ENCODE results near the gene TMEM221. TPM values are rescaled to one million over a fixed set of nuclear protein-coding genes. Genes with fewer than 3 reads are reported as not detected.
A peak's percentile ranks its signal among the peaks of the same experiment; 100 is the strongest.

Gene TMEM221
- total RNA-seq, 2 experiments from 2014 or later = not detected

DNA sequence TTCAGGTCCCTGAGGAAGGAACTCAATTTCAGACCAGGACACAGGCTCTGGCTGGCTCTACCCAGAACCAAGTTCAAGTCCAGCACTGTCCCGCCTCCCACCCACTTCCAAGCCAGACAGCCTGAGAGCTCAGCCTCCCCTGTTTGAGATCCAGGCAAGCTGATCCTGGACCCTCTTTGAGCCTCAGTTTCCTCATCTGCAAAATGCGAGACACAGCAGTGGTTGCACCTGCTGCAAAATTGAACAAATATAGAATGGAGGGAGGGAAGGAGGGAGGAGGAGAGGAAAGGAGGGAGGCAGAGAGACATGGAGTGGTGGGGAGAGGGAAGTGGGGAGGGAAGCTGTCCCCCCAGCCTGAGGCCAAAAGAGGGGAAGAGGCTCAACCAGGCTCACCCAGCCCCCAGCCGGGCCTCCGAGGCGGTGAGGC lies 751 bp downstream of the TMEM221 start:
- Mint-ChIP-seq H3K4me3 (peak overlapping the region; percentile 1), H3K36me3 (ENCODE audit: low read depth) (no peaks in the 10 kb centered on the region), H3K27me3 (peaks cover 34% of the 10 kb centered on the region), H3K4me1 (ENCODE audit: low read depth) (peaks cover 9% of the 10 kb centered on the region), H3K27ac (no peak overlapping the region), H3K9me3 (no peaks in the 10 kb centered on the region)
- ChIA-PET CTCF (interaction anchor here (1.4 to 2.0 kb wide), 4 partner anchors 18 to 62 kb away, joined by 3 to 7 read pairs (median 5); partner anchors contain the start of gene BST2), POLR2A (interaction anchor here (0.7 to 1.0 kb wide), 2 partner anchors 11 to 18 kb away, joined by 3 to 4 read pairs; no protein-coding TSS in a partner anchor)
- Histone ChIP-seq H3K27ac (ENCODE audit: low read depth in 1 of 2, low read length in 2 of 2) (no peak overlapping the region), H3K36me3 (ENCODE audit: insufficient read depth, low read length) (no peaks in the 10 kb centered on the region), H3K4me3 (ENCODE audit: low read length) (no peak overlapping the region), H3K9me3 (ENCODE audit: control insufficient read depth in 1 of 2, insufficient read depth in 1 of 2, low read length in 2 of 2) (no peaks in the 10 kb centered on the region), H3K4me1 (ENCODE audit: insufficient read depth, low read length) (peaks cover 15% of the 10 kb centered on the region), H3K27me3 (ENCODE audit: control insufficient read depth in 1 of 2, insufficient read depth in 2 of 2, low read length in 2 of 2) (peaks cover 0 to 6% of the 10 kb centered on the region in 2 experiments)
- TF ChIP-seq, protein P1, sequence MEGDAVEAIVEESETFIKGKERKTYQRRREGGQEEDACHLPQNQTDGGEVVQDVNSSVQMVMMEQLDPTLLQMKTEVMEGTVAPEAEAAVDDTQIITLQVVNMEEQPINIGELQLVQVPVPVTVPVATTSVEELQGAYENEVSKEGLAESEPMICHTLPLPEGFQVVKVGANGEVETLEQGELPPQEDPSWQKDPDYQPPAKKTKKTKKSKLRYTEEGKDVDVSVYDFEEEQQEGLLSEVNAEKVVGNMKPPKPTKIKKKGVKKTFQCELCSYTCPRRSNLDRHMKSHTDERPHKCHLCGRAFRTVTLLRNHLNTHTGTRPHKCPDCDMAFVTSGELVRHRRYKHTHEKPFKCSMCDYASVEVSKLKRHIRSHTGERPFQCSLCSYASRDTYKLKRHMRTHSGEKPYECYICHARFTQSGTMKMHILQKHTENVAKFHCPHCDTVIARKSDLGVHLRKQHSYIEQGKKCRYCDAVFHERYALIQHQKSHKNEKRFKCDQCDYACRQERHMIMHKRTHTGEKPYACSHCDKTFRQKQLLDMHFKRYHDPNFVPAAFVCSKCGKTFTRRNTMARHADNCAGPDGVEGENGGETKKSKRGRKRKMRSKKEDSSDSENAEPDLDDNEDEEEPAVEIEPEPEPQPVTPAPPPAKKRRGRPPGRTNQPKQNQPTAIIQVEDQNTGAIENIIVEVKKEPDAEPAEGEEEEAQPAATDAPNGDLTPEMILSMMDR (IDR thresholded peaks at IDR 0.05) = no peak
- ATAC-seq (ENCODE audit: poor library complexity) (no peak), DNase-seq (no peak)
- intact Hi-C loops (cut with DNase I, micrococcal nuclease) = loop anchor here in 1 of 2 experiments (10.0 kb wide), 1 partner anchor 407 kb away; the partner anchor contains the start of gene RPL18A

DNA sequence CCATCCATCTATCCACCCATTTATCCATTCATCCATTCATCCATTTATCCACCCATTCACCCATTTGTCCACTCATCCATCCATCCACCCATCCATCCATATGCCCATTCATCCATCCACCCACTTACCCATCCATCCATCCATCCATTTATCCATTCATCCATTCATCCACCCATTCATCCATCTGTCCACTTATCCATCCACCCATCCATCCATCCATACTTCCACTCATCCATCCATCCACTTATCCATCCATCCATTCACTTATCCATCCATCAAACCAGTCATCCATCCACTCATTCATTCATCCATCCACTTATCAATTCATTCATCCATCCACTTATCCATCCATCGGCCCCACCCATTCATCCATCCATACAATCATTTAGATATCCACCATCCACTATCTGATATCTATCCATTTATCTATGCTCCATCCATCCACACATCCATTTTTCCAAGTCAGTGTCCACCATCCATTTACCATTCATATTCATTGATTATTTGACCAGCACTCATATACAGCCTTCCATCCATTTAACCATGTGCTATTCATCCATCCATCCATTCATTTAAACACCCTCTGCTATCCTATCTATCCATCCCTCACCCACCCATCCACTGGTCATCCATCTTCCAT lies 2.8 kb downstream of the TMEM221 start:
- peaks cover 11% of the 10 kb centered on the region for H3K4me1 ChIP-seq (ENCODE audit: insufficient read depth, low read length)
- no peak overlapping the region for H3K27ac ChIP-seq (ENCODE audit: low read depth in 1 of 2, low read length in 2 of 2)
- H3K27me3 ChIP-seq (ENCODE audit: control insufficient read depth in 1 of 2, insufficient read depth in 2 of 2, low read length in 2 of 2) = peaks cover 0 to 9% of the 10 kb centered on the region in 2 experiments
- TF ChIP-seq, protein P1 (IDR thresholded peaks at IDR 0.05) = no peak
- no peak overlapping the region for H3K4me3 ChIP-seq (ENCODE audit: low read length)
- H3K9me3 ChIP-seq (ENCODE audit: control insufficient read depth in 1 of 2, insufficient read depth in 1 of 2, low read length in 2 of 2) = peaks cover 0 to 4% of the 10 kb centered on the region in 2 experiments
- H3K36me3 Mint-ChIP-seq (ENCODE audit: low read depth) = no peaks in the 10 kb centered on the region
- ATAC-seq (ENCODE audit: poor library complexity) = no peak
- H3K4me1 Mint-ChIP-seq (ENCODE audit: low read depth) = peaks cover 8% of the 10 kb centered on the region
- POLR2A ChIA-PET = no interaction called here
- DNase-seq = no peak
- CTCF ChIA-PET = no interaction called here
- no peaks in the 10 kb centered on the region for H3K9me3 Mint-ChIP-seq
- intact Hi-C loops (cut with DNase I, micrococcal nuclease) = loop anchor here in 1 of 2 experiments (10.0 kb wide), 1 partner anchor 409 kb away; the partner anchor contains the start of gene RPL18A
- no peaks in the 10 kb centered on the region for H3K36me3 ChIP-seq (ENCODE audit: insufficient read depth, low read length)
- H3K27me3 Mint-ChIP-seq = peaks cover 18% of the 10 kb centered on the region
- H3K27ac Mint-ChIP-seq = no peak overlapping the region
- H3K4me3 Mint-ChIP-seq = no peak overlapping the region

DNA sequence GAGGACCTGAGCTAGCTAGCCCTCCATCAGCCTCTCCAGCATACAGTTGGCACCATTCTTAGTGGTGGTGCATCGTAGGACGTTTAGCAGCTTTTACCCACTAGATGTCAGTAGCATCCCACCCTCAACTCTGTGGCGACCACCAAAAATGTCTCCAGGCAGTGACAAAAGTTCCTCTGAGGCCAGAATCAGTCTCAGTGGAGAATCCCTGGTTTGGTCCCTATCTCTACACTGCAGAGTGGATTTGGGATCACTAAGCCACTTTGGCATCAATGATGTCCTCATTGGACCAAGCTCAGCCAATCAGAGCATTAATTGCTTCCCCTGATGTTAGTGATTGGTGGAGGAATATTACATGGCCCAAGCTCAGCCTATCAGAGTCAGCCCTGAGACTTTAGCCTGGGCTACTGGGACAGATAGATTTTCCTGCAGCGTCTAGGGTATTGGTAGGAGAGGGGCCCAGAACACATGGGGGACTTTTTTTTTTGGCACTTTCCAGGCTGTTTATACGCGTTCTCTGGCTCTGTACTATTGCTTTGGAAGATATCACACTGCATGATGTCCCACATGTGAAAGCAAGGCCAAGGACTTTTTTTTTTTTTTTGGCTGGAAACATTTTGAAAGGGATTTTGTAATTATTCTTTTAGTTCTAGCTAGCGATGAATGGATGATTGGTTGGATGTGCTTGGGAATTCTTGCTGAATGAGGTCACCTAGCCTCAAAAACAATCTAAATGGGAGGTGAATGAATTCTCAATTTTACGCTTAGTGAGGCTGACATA lies 7.0 kb downstream of the TMEM221 start:
- CTCF ChIA-PET = interaction anchor here (0.7 to 1.6 kb wide), 2 partner anchors 24 to 133 kb away, joined by 3 to 6 read pairs; no protein-coding TSS in a partner anchor
- Histone ChIP-seq H3K27ac (ENCODE audit: low read depth in 1 of 2, low read length in 2 of 2) (no peak overlapping the region), H3K4me3 (ENCODE audit: low read length) (no peak overlapping the region), H3K4me1 (ENCODE audit: insufficient read depth, low read length) (no peaks in the 10 kb centered on the region), H3K9me3 (ENCODE audit: control insufficient read depth in 1 of 2, insufficient read depth in 1 of 2, low read length in 2 of 2) (peaks cover 3 to 4% of the 10 kb centered on the region in 2 experiments), H3K36me3 (ENCODE audit: insufficient read depth, low read length) (no peaks in the 10 kb centered on the region), H3K27me3 (ENCODE audit: control insufficient read depth in 1 of 2, insufficient read depth in 2 of 2, low read length in 2 of 2) (peaks cover 0 to 2% of the 10 kb centered on the region in 2 experiments)
- no peak overlapping the region for H3K4me3 Mint-ChIP-seq
- ATAC-seq (ENCODE audit: poor library complexity) (peak; percentile 46), DNase-seq (peak in 5 of 14 experiments; percentile 12 to 54 (median 34))
- no peaks in the 10 kb centered on the region for H3K9me3 Mint-ChIP-seq
- no peaks in the 10 kb centered on the region for H3K27me3 Mint-ChIP-seq
- H3K27ac Mint-ChIP-seq = no peak overlapping the region
- intact Hi-C loops (cut with DNase I, micrococcal nuclease) = loop anchor here in 1 of 2 experiments (10.0 kb wide), 1 partner anchor 413 kb away; the partner anchor contains the start of gene RPL18A
- TF ChIP-seq, protein P1 (IDR thresholded peaks at IDR 0.05) = peak; percentile 22
- H3K36me3 Mint-ChIP-seq (ENCODE audit: low read depth) = no peaks in the 10 kb centered on the region
- H3K4me1 Mint-ChIP-seq (ENCODE audit: low read depth) = no peaks in the 10 kb centered on the region
- POLR2A ChIA-PET = no interaction called here

All from CD4-positive, alpha-beta T cell (primary cell).